Medulla oblongata (tissue), 1 donor: ENCODE data around the gene ATG4C.

Source experiments
- DNase-seq: peaks from one replicate; pipeline ENCODE4 v3.0.0-alpha.2; 2015; ENCODE audit errors: extremely low spot score

ATG4C gene

GRCh38 chr1:62840555-62840954, 56.6 kb downstream of the ATG4C start:
- peak; percentile 23 for DNase-seq

- DNase-seq: peak; percentile 94
These were observed 57.7 kb downstream of the ATG4C start for GRCh38 chr1:62841587-62842169.

- no peak for DNase-seq
These were observed 60.1 kb downstream of the ATG4C start for GRCh38 chr1:62844030-62844429.

- no peak for DNase-seq
These were observed 65.1 kb downstream of the ATG4C start for GRCh38 chr1:62849031-62849430.

- no peak for DNase-seq
These were observed 68.3 kb downstream of the ATG4C start for GRCh38 chr1:62852253-62852652.

- no peak for DNase-seq
These were observed 73.0 kb downstream of the ATG4C start for GRCh38 chr1:62856960-62857359.

- no peak for DNase-seq
These were observed 85.4 kb downstream of the ATG4C start for GRCh38 chr1:62869217-62869754.

GRCh38 chr1:62870148-62870547, 86.2 kb downstream of the ATG4C start:
- no peak for DNase-seq

- peak; percentile 4 for DNase-seq
These were observed 91.7 kb downstream of the ATG4C start for GRCh38 chr1:62875676-62876075.

GRCh38 chr1:62876535-62876934, 92.6 kb downstream of the ATG4C start:
- DNase-seq: no peak

- no peak for DNase-seq
These were observed 93.6 kb downstream of the ATG4C start for GRCh38 chr1:62877579-62877978.

- DNase-seq: no peak
These were observed 96.0 kb downstream of the ATG4C start for GRCh38 chr1:62879962-62880361.

GRCh38 chr1:62882201-62883104, 98.5 kb downstream of the ATG4C start:
- DNase-seq: no peak

GRCh38 chr1:62884156-62884740, 100.3 kb downstream of the ATG4C start:
- no peak for DNase-seq

- no peak for DNase-seq
These were observed 104.0 kb downstream of the ATG4C start for GRCh38 chr1:62887799-62888507.

GRCh38 chr1:62891956-62892562, 108.1 kb downstream of the ATG4C start:
- DNase-seq: peak; percentile 16

GRCh38 chr1:62897788-62898187, 113.9 kb downstream of the ATG4C start:
- no peak for DNase-seq

- no peak for DNase-seq
These were observed 116.6 kb downstream of the ATG4C start for GRCh38 chr1:62900566-62900965.

GRCh38 chr1:62901650-62902049, 117.7 kb downstream of the ATG4C start:
- no peak for DNase-seq

GRCh38 chr1:62903522-62903921, 119.6 kb downstream of the ATG4C start:
- no peak for DNase-seq
